BJ (cell line): ENCODE data around the gene CEACAM21. TPM values are rescaled to one million over a fixed set of nuclear protein-coding genes. Genes with fewer than 3 reads are reported as not detected.

ENCODE experiments used
- CTCF ChIA-PET: fragments of 350-600 bp; formaldehyde crosslinking; extraction: SDS; loops from one replicate; lab custom pipeline; 2021; ENCODE audit warnings: antibody characterized with exemption, inconsistent platforms; lab: Yijun Ruan, JAX
- POLR2A ChIA-PET: fragments of 300-600 bp; sonication (Branson Sonifier 250); formaldehyde crosslinking; extraction: SDS; loops from one replicate; lab custom pipeline; 2021; ENCODE audit warnings: antibody characterized with exemption; lab: Charles Lee
- DNase-seq: peaks from one replicate; pipeline ENCODE4 v3.0.0-alpha.2; 2011; ENCODE audit warnings: low read depth
- H3K27me3 ChIP-seq: 2 replicates; pipeline ENCODE4 v1.6.0; 2011; ENCODE audit warnings: low read length; ENCODE audit not compliant: control insufficient read depth, insufficient read depth
- H3K36me3 ChIP-seq: 2 replicates; pipeline ENCODE4 v1.5.1; 2011; ENCODE audit warnings: low read length; ENCODE audit not compliant: control insufficient read depth, insufficient read depth
- H3K4me3 ChIP-seq: 2 replicates; pipeline ENCODE4 v1.5.1; 2011; ENCODE audit warnings: low read depth, mild to moderate bottlenecking, control low read depth, low read length
- CTCF ChIP-seq: IDR thresholded peaks from 2 replicates; pipeline ENCODE4 v1.5.1; 2011; ENCODE audit warnings: low read depth, mild to moderate bottlenecking, control low read depth, inconsistent platforms, low read length, moderate library complexity; ENCODE audit not compliant: insufficient read depth
- polyA plus RNA-seq: library from polyadenylated mRNA; depleted of rRNA; stranded (reverse); fragments of >200 nt; gene quantifications from 2 replicates; pipeline ENCODE4 v1.2.3, GENCODE V29; 2011

The CEACAM21 gene
- polyA plus RNA-seq, 1 experiment: not detected

- no peak for TF ChIP-seq CTCF
- Histone ChIP-seq H3K4me3 (no peak overlapping the region), H3K36me3 (no peaks in the 10 kb centered on the region), H3K27me3 (no peaks in the 10 kb centered on the region)
- no peak for DNase-seq
- ChIA-PET POLR2A (no interaction called here), CTCF (interaction anchor here (1.4 kb wide), 1 partner anchor 23 kb away, joined by 4 read pairs; no protein-coding TSS in a partner anchor)
Observed at GRCh38 chr19:41619018-41619556, 43.1 kb downstream of the CEACAM21 start.

GRCh38 chr19:41620171-41620570 is 44.2 kb downstream of the CEACAM21 start:
- Histone ChIP-seq H3K4me3 (no peak overlapping the region), H3K36me3 (no peaks in the 10 kb centered on the region), H3K27me3 (no peaks in the 10 kb centered on the region)
- DNase-seq: no peak
- ChIA-PET CTCF (no interaction called here), POLR2A (no interaction called here)
- TF ChIP-seq CTCF: no peak

- DNase-seq: no peak
- H3K27me3 ChIP-seq: no peaks in the 10 kb centered on the region
- no peak overlapping the region for H3K4me3 ChIP-seq
- no peak for TF ChIP-seq CTCF
- H3K36me3 ChIP-seq: no peaks in the 10 kb centered on the region
- CTCF ChIA-PET: no interaction called here
- POLR2A ChIA-PET: no interaction called here
Observed at GRCh38 chr19:41621226-41621625, 45.3 kb downstream of the CEACAM21 start.

GRCh38 chr19:41621654-41622053 is 45.7 kb downstream of the CEACAM21 start:
- no peak for DNase-seq
- TF ChIP-seq CTCF: no peak
- ChIA-PET POLR2A (no interaction called here), CTCF (no interaction called here)
- H3K36me3 ChIP-seq: no peaks in the 10 kb centered on the region
- H3K4me3 ChIP-seq: no peak overlapping the region
- no peaks in the 10 kb centered on the region for H3K27me3 ChIP-seq

GRCh38 chr19:41623360-41623759 is 47.4 kb downstream of the CEACAM21 start:
- ChIA-PET CTCF (no interaction called here), POLR2A (no interaction called here)
- DNase-seq: no peak
- Histone ChIP-seq H3K36me3 (no peaks in the 10 kb centered on the region), H3K4me3 (no peak overlapping the region), H3K27me3 (no peaks in the 10 kb centered on the region)
- TF ChIP-seq CTCF: no peak
